GM18502 (cell line): ENCODE results near the gene MAP1LC3B2.
"Not testable (repeated sequence)": the region's sequence is repeated elsewhere in the genome, so short reads cannot be mapped to it uniquely, and the experiment has no call there.

Experiments used
- ATAC-seq: cut with Tn5 transposase; IDR thresholded peaks from one replicate; pipeline ENCODE4 v1.9.1; 2021; ENCODE audit warnings: mild to moderate bottlenecking; ENCODE audit not compliant: unreplicated experiment, poor library complexity

Gene MAP1LC3B2

DNA sequence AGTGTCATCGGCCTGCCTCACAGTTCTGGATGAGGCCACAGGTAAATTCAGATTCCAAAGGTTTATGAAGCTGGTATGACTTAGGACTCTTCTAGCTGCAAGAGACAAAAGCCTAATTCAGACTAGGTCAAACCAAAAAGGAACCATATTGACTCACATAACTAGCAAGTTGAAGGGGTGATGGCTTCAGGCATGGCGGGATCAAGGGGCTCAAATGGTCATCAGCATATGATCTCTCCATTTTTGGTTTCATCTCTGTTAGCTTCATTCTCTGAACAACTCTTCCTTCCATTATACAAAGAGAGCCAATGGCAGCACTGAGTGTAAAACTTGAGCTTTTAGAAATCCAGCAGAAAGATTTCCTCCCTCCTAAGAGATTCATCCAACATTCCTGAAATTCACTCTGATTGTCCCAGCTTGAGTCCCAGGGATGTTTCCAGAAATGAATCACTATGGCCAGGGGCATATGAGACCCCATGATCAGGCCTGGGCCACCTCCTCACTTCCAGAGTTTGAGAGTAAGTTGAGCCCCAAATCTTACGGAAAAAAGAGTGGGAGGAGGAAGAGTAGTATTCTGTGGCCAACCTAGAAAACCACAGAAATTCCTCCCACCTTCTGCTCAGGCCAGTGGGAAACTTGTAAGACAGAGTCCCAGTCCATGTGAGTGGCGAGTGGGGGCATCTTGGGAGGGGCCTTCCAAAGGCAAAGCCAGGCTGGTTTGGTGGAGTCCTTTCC, 2.0 kb upstream of the MAP1LC3B2 start:
- ATAC-seq, result no peak

DNA sequence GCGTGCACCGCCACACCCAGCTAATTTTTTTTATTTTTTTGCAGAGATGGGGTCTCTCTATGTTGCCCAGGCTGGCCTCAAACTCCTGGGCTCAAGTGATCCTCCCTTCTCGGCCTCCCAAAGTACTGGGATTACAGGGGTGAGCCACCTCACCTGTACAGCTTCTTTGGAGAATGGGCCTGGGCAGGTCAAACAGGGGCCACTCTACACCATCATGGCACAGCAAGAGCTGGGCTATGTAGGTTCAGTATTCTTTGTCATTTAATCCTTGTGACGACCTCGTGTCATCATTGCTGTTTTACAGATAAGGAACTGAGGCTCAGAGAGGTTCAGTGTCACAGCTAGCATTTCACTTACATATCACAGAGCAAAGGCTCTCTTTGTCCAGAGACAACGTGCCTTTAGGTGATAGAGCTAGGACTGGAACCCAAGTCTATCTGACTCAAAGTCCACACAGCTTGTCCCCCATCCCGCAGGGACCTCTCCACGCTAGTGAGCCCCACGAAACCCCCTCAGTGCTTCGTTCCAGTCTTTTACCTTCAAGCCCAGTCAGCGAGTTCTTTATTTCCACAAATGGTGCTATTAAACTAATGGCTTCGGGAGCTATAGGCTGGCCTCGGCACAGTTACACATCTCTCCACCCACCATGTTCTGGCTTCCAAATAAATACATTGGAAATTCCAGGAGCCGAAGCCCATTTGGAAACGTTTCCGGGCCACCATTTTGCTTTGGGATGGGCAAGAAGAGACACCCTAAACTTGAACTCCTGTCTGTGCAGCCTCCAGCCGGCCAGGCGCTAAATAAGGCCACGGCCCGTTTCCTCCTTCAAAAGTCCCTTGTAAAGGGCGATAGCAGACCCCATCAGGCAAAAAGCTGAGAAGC, 660 bp upstream of the MAP1LC3B2 start:
- no peak for ATAC-seq

DNA sequence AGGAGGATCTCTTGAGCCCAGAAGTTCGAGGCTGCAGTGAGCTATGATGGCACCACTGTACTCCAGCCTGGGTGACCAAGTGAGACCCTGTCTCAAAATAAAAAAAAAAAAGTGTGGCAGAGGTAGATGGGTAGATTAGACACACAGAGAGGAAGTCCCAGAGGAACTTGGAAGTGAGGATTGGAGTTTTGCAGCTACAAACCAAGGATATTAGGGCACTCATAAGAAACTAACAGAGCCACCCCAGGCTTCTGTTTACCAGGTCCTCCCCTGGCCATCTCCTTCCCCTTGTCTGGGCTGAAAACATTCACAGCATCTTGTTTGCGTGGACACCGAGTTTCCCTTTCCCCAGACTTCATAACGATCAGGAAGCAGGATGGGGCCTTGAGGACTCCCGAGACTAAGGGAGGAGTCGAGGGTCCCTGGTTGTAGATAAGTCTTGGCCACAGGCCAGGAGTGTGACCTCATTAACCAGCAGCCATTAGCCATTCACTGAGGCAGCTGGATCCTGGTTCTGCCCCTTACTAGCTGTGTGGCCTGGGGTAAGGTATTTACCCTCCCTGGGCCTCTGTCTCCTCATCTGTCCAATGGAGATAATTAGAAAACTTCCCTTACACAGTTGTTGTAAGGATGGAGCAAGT, 2.1 kb downstream of the MAP1LC3B2 start:
- no peak for ATAC-seq

DNA sequence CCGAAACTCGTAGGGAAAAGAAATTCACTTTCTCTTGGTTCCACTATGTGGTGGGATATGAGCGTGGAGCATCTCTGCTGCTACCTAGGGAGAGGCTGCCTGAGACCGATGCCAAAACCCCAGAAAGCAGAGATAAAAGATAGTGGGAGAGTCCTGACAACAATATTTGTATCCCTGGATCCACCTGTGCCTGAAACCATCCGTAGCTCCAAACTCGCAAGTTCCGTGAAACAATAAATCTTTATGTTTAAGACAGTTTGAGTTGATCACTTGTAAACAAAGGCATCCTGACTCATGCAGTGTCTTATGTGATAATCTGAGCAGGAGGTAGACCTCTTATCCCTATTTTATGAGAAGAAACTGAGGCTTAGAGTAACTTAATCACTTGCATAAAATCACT, 2.9 kb downstream of the MAP1LC3B2 start:
- no peak for ATAC-seq

DNA sequence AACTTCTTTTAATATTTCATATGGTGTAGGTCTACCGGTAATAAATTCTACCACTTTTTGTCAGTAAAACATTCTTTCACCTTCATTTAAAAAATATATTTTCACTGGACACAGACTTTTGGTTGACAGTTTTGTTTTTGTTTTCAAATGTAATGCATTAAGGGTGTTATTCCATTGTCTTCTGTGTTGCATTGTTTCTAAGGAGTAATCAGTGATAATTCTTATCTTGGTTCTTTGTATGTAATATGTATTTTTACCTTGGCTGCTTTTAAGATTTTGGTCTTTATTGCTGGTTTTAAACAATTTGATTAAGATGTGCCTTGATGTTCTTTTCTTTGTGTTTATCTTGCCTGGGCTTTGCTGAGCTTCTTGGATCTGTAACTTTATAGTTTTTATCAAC, 4.1 kb downstream of the MAP1LC3B2 start:
- no peak for ATAC-seq

DNA sequence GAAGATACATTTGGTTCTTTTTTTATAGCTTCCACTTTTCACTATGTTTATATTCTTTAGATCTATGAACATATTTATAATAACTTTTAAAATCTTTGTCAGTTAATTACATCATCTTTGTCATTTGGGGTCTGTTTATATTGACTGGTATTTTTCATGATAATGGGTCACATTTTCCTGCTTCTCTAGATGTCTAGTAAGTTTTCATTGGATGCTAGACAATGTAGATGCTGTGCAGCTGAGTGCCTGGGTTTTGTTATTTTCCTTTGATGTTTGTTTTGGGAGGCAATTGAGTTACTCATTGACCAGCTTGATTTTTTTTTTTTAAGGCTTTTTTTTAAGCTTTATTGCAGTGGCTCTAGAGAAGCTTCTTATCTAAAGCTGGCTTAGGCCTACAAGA, 4.9 kb downstream of the MAP1LC3B2 start:
- ATAC-seq, result no peak

DNA sequence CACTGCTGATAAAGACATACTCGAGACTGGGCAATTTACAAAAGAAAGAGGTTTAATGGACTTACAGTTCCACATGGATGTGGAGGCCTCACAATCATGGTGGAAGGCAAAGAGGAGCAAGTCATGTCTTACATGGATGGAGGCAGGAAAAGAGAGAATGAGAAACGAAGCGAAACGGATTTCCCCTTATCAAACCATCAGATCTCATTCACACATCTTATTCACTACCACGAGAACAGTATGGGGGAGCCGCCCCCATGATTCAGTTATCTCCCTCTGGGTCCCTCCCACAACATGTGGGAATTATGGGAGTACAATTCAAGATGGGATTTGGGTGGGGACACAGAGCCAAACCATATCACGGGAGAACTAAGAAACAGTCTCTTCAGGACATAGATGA, 6.0 kb downstream of the MAP1LC3B2 start:
- ATAC-seq, result not testable (repeated sequence)

DNA sequence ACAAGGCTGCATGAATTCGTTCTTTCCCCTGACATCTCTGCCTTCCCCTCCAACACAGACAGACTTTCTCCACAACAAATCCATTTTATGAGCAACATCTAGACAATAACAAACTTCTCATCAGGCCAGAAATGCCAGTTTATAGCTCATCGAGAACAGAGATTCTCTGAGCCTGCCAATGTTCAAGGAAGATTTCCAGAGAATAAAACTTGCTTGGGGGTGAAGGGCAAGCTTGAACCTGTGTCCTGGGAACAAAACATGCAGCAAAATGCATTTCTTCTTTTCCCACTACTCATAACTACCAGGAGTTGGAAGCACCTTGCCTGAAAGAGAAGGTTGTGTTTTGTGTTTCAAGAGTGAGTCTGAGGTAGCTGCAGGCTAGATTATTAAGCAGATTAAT, 6.8 kb downstream of the MAP1LC3B2 start:
- no peak for ATAC-seq

DNA sequence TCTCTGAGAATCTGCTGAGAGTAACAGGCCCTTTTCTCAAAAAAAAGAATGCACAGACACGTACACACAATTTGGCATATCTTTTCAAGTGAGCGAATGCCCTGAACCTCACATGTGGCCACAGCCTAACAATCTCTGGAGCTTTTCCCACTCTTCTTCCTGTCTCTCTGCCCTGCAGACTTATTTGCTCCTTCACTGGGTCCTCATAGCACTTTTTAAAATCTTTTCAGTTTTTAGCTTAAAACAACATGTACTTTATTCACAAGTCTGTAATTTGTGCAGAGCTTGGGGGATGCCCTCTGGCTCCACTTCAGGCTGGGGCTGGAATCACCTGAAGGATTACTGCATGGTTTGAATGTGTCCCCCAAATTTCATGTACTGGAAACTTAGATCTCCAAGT, 9.0 kb downstream of the MAP1LC3B2 start:
- ATAC-seq, result no peak

DNA sequence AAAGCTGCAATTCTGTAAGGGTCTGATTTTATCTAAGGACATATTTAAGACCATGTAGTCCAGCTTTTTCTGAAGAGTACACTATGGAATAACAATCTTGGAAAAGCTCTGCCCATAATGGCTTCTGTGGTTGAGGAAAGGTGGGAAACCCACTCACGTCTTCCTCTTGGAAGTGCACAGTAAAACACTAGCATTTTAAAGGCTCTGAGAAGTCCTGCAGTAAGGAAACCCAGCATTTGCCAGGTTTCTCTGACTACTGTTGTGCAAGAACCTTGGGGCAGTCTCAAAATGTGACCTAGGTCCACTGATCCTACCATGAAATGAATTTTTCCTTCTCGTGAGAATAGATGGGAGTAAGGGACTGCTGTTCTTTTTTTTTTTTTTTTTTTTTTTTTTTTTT, 11.9 kb downstream of the MAP1LC3B2 start:
- no peak for ATAC-seq

DNA sequence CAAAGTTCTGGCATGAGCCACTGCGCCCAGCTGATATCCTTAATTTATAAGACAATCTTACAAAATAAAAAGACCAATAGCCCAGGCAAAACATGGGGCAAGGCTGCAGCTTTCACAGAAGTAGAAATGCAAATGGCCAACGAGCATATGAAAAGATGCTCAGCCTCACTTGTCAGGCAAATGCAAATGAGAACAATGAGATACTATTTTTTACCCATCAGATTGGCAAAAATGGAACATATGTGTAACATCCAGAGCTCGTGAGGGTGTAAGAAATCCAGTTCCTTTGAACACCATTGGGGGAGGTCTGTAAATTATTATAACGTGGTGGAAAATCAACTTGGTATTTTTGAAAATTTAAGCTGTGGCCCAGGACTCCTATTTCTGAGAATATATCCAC, 14.6 kb downstream of the MAP1LC3B2 start:
- ATAC-seq, result no peak

DNA sequence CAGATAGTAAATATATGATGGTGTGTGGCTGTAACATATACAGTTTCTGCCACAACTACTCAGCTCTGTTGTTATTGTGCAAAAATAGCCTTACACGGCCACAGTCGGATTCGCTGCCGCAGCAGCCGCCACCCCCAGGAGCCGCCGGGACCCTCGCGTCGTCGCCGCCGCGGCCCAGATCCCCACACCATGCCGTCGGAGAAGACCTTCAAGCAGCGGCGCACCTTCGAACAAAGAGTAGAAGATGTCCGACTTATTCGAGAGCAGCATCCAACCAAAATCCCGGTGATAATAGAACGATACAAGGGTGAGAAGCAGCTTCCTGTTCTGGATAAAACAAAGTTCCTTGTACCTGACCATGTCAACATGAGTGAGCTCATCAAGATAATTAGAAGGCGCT, 16.6 kb downstream of the MAP1LC3B2 start:
- ATAC-seq, result not testable (repeated sequence)

DNA sequence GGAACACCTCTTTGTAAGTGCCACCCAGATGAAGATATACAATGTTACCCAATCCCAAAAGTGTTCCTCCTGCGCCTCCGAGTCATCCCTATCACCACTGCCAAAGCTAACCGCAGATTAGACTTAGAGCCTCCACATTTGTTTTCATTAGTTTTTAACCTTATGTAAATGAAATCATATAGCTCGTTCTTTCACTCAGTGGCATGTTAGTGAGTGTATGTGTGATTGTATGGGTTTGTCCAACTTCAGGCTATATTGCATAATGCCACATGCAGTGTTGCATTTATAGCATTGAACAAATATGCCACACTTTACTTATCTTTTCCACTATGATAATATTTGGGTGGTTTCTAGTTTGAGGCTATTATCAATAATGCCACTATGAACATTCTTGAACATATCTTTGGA, 18.0 kb downstream of the MAP1LC3B2 start:
- ATAC-seq, result no peak

DNA sequence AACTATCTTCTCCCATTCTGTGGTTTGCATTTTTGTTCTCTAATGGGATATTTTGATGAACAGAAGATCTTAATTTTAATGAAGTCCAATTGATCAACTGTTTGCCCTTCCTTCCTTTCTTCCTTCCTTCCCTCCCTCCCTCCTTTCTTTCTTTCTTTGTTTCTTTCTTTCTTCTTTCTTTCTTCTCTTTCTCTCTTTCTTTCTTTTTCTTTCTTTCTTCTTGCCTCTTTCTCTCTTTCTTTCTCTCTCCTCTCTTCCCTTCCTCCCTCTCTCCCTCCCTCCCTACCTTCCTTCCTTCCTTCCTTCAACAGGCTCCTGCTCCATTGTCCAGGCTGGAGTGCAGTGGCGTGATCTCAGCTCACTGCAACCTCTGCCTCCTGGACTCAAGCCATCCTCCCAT, 18.9 kb downstream of the MAP1LC3B2 start:
- no peak for ATAC-seq

DNA sequence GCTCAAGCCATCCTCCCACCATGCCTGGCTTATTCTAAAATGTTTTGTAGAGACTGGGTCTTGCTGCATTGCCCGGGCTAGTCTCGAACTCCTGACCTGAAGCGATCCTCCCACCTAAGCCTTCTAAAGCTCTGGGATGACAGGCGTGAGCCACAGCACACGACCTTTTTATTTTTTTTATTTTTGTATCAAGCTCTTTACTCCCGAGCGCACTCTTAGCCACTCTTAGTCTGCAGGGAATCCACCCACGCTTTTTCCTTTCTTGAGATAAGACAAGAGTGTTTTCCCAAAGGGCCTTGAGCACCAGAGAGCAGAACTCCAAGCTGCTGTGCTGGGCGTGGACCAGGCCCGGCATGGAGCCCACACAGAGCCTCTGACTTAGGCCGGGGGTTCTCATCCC, 23.4 kb downstream of the MAP1LC3B2 start:
- no peak for ATAC-seq

DNA sequence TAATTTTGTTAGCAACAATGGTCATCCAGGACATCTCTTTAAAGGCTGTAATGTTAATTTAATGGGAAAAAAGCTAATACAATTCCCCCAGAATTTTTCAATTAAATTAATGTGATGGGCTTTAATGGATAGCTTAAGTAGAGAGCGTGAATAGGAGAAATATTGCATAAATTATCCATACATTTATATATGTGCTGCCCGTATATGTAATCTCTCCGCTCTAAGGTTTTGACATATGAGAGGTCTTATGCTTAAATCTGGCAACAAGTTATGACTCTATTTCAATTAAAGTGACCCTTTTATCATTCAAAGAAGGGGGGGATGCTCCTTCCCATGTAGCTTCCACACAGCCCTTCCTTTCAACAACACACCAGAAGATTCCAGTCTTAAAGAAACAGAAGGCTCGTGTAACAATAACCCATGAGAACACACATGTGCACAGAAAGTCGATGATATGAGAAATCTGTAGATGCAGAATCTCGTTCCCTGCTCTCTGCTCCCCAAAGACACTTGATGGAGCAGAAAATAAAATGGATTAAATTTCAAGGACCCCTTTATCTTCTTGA, 24.0 kb downstream of the MAP1LC3B2 start:
- ATAC-seq, result no peak

DNA sequence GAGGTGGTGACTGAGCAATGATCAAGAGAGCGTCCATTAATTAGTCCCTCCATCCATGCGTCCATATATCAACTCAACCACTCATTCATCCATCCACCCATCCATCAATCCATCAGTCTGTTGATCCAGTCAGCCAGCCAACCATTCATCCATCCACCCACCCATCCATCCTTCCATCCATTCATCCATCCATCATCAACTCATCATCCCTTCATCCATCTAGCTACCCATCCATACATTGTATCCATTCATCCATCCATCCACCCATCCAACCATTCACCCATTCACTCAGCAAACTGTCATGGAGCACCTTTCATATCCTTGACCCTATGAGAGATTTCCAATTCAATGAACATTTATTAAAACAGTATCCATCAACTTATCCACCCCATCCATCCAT, 28.1 kb downstream of the MAP1LC3B2 start:
- no peak for ATAC-seq

DNA sequence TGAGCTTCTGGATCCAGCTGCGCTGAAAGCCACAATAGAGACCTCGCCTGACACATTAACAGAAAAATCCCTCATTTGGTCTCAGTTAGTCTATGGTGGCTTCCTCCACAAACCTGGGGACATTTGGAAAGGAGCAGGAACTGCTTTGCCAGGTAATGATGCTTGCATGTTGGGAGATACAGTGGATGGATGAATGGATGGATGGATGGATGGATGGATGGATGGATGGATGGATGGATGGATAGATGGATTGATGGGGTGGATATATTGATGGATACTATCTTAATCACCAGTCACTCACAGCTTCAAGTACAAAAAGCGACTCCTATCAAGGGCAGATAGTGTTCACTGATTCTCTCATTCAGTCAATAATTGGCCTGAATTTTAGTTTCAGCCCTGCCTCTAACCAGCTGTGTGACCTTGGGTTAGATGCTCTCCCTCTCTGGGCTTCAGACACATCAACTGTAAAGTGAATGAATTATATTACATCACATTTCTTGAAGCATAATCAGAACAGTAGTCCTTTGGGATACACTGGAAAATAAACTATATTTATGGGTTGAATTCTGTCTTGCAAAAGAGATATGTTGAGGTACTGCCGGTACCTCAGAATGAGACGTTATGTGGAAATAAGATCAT, 29.3 kb downstream of the MAP1LC3B2 start:
- no peak for ATAC-seq

DNA sequence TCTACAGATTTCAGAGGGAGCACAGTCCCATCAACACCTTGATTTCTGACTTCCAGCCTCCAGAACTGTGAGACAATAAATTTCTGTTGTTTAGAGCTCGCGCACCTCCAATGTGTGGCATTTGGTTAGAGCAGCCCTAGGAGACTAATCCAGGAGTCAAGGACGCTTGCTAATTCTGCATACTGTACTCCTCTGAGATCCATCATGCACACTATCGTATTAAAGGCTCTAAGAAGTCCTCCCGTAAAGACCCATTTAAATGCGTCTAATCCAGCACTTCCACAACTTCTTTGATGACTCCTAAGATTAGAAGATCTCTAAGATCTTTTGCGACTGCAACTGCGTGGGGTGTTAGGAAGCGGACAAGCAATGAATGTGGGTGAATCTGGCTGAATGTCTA, 30.4 kb downstream of the MAP1LC3B2 start:
- no peak for ATAC-seq

DNA sequence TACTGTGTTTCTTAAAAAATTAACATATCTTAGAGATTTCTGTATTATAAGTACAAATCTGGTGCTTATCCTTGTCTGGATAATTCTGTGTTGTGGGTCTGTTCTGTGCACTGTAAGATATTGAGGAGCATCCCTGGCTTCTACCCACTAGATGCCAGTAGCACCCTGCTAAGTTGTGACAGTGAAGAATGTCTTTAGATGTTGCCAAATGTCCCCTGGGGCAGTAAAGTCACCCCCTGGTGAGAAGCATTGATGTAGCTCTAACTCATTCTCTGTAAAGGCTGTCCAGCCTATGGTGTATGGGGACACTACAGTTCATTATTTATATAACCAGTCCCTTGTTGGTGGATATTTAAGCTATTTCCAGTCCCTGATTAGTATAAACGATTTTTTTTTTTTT, 31.4 kb downstream of the MAP1LC3B2 start:
- no peak for ATAC-seq
